PC-9 (cell line): ENCODE data around the gene PLOD2. TPM values are rescaled to one million over a fixed set of nuclear protein-coding genes. Genes with fewer than 3 reads are reported as not detected.

ENCODE experiments used
- BruUV-seq: library from RNA; stranded (reverse); fragments of 400-500 nt; replicated peaks from 2 replicates; lab custom pipeline; 2021; lab: Mats Ljungman, UMichigan
- CTCF ChIA-PET: fragments of 300-600 bp; sonication (Branson Sonifier 250); formaldehyde crosslinking; loops from one replicate; lab custom pipeline; 2022; ENCODE audit warnings: antibody characterized with exemption; lab: Charles Lee
- POLR2A ChIA-PET: fragments of 300-600 bp; sonication (Branson Sonifier 250); formaldehyde crosslinking; loops from one replicate; lab custom pipeline; 2022; ENCODE audit warnings: antibody characterized with exemption; ENCODE audit not compliant: unreplicated experiment; lab: Charles Lee
- DNase-seq, 2 experiments: peaks; one replicate each; pipeline versions ENCODE4 v3.0.0 to v3.0.0-alpha.2; 2015 to 2022; ENCODE audit warnings: mixed read lengths in 1 of 2
- H2AFZ ChIP-seq: fragments of 200-600 bp; sonication (generic); 2 replicates; pipeline ENCODE4 v1.8.1; 2017; ENCODE audit warnings: antibody characterized with exemption
- H3F3A ChIP-seq: fragments of 200-600 bp; sonication (generic); 2 replicates; pipeline ENCODE4 v1.8.1; 2017; ENCODE audit warnings: antibody characterized with exemption, mild to moderate bottlenecking, low read depth; ENCODE audit not compliant: insufficient read depth
- H3K27ac ChIP-seq: fragments of 200-600 bp; sonication (generic); 2 replicates; pipeline ENCODE4 v1.6.1; 2016; ENCODE audit warnings: mixed run types
- H3K27me3 ChIP-seq: fragments of 200-600 bp; sonication (generic); 2 replicates; pipeline ENCODE4 v1.6.1; 2016; ENCODE audit warnings: low read depth, mixed run types; ENCODE audit not compliant: insufficient read depth
- H3K36me3 ChIP-seq: fragments of 200-600 bp; sonication (generic); 2 replicates; pipeline ENCODE4 v1.6.1; 2016; ENCODE audit warnings: low read depth, mixed run types
- H3K4me1 ChIP-seq: fragments of 200-600 bp; sonication (generic); replicated peaks from 2 replicates; pipeline ENCODE4 v1.6.1; 2016; ENCODE audit warnings: mixed run types; ENCODE audit not compliant: insufficient read depth
- H3K4me2 ChIP-seq: fragments of 200-600 bp; sonication (generic); 2 replicates; pipeline ENCODE4 v1.6.1; 2017; ENCODE audit warnings: mixed run types
- H3K4me3 ChIP-seq: fragments of 200-600 bp; sonication (generic); 2 replicates; pipeline ENCODE4 v1.6.1; 2016; ENCODE audit warnings: mixed run types
- H3K79me2 ChIP-seq: fragments of 200-600 bp; sonication (generic); 2 replicates; pipeline ENCODE4 v1.6.1; 2017; ENCODE audit warnings: low read depth, mixed run types
- H3K9me2 ChIP-seq: fragments of 200-600 bp; sonication (generic); 2 replicates; pipeline ENCODE4 v1.8.1; 2017; ENCODE audit warnings: mild to moderate bottlenecking; ENCODE audit not compliant: insufficient read depth
- H3K9me3 ChIP-seq: fragments of 200-600 bp; sonication (generic); 2 replicates; pipeline ENCODE4 v1.8.1; 2016; ENCODE audit warnings: low read depth; ENCODE audit not compliant: insufficient read depth
- H4K20me1 ChIP-seq: fragments of 200-600 bp; sonication (generic); 2 replicates; pipeline ENCODE4 v1.8.1; 2017; ENCODE audit not compliant: insufficient read depth
- EZH2 ChIP-seq: fragments of 200-600 bp; sonication (generic); IDR thresholded peaks from 2 replicates; pipeline ENCODE4 v1.8.0; 2017; ENCODE audit warnings: antibody characterized with exemption, low read depth
- intact Hi-C: fragments of 100-400 bp; cut with micrococcal nuclease; formaldehyde crosslinking; loops from one replicate; pipeline ENCODE4 v1.10.0; 2022; ENCODE audit not compliant: unreplicated experiment
- total RNA-seq: library from RNA; stranded (reverse); gene quantifications from 2 replicates; pipeline ENCODE4 v1.2.3, GENCODE V29; 2021
- TF ChIP-seq, protein P1 (sequence below): fragments of 200-600 bp; sonication (generic); conservative IDR thresholded peaks from 2 replicates; pipeline ENCODE4 v1.6.1; 2017; ENCODE audit warnings: mixed run types, antibody characterized with exemption, mild to moderate bottlenecking, moderate library complexity

The PLOD2 gene
- total RNA-seq, 1 experiment from 2014 or later: 30.3 TPM

GRCh38 chr3:146170591-146170990 lies 9.6 kb upstream of the PLOD2 start:
- Histone ChIP-seq H3K9me2 (no peaks in the 10 kb centered on the region), H3K36me3 (no peaks in the 10 kb centered on the region), H3K27ac (no peak overlapping the region), H3K9me3 (no peaks in the 10 kb centered on the region), H3K27me3 (no peaks in the 10 kb centered on the region), H3K4me3 (no peak overlapping the region), H3K4me1 (no peaks in the 10 kb centered on the region), H4K20me1 (no peaks in the 10 kb centered on the region), H3K4me2 (no peak overlapping the region), H2AFZ (no peak overlapping the region), H3K79me2 (no peaks in the 10 kb centered on the region), H3F3A (no peaks in the 10 kb centered on the region)
- no peak for DNase-seq
- no TSS peak for BruUV-seq
- ChIA-PET POLR2A (no interaction called here), CTCF (no interaction called here)
- intact Hi-C loops: no loop called here
- no peak for TF ChIP-seq EZH2
- TF ChIP-seq, protein P1, sequence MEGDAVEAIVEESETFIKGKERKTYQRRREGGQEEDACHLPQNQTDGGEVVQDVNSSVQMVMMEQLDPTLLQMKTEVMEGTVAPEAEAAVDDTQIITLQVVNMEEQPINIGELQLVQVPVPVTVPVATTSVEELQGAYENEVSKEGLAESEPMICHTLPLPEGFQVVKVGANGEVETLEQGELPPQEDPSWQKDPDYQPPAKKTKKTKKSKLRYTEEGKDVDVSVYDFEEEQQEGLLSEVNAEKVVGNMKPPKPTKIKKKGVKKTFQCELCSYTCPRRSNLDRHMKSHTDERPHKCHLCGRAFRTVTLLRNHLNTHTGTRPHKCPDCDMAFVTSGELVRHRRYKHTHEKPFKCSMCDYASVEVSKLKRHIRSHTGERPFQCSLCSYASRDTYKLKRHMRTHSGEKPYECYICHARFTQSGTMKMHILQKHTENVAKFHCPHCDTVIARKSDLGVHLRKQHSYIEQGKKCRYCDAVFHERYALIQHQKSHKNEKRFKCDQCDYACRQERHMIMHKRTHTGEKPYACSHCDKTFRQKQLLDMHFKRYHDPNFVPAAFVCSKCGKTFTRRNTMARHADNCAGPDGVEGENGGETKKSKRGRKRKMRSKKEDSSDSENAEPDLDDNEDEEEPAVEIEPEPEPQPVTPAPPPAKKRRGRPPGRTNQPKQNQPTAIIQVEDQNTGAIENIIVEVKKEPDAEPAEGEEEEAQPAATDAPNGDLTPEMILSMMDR: no peak

DNA sequence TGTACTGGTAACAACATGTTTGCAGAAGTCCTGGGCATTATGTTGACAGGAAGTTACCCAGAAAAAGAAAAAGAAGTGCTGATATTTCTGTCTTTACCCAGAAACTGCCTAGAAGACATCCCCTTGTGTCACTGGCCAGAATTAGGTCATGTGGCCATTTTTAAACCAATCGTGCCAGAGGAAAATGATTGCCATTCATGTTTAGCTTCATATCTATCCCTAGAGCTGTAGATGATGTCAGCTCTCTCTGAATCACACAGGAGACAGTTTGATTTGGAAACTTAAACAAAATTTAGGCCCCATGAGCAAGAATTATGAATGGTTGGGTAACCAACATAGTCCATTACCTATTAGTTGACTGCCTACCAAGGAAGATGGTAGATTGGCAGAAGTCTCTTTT lies 8.9 kb upstream of the PLOD2 start:
- ChIA-PET POLR2A (no interaction called here), CTCF (no interaction called here)

GRCh38 chr3:146166826-146167225 lies 5.8 kb upstream of the PLOD2 start:
- ChIA-PET CTCF (interaction anchor here (0.6 to 0.7 kb wide), 3 partner anchors 21 to 455 kb away, joined by 3 to 6 read pairs (median 6); no protein-coding TSS in a partner anchor), POLR2A (no interaction called here)
- H3K4me2 ChIP-seq: no peak overlapping the region
- no peaks in the 10 kb centered on the region; the same call in 1 of the 2 replicates for H3F3A ChIP-seq
- DNase-seq: no peak
- H3K4me1 ChIP-seq: peaks cover 13% of the 10 kb centered on the region
- H2AFZ ChIP-seq: no peak overlapping the region
- H3K9me3 ChIP-seq: no peaks in the 10 kb centered on the region
- no peaks in the 10 kb centered on the region for H3K36me3 ChIP-seq
- no peaks in the 10 kb centered on the region for H3K9me2 ChIP-seq
- H3K79me2 ChIP-seq: no peaks in the 10 kb centered on the region
- no peaks in the 10 kb centered on the region for H4K20me1 ChIP-seq
- intact Hi-C loops: no loop called here
- no peak overlapping the region for H3K4me3 ChIP-seq
- H3K27me3 ChIP-seq: no peaks in the 10 kb centered on the region
- no peak overlapping the region for H3K27ac ChIP-seq
- BruUV-seq: no TSS peak
- TF ChIP-seq, protein P1: no peak
- TF ChIP-seq EZH2: no peak

More for the DNA sequence above, 8.9 kb upstream of the PLOD2 start:
- H3K79me2 ChIP-seq: no peaks in the 10 kb centered on the region
- no peak overlapping the region for H3K27ac ChIP-seq
- H3K4me3 ChIP-seq: no peak overlapping the region
- H3F3A ChIP-seq: no peaks in the 10 kb centered on the region
- TF ChIP-seq, protein P1: no peak
- no peak for TF ChIP-seq EZH2
- no peaks in the 10 kb centered on the region for H3K9me2 ChIP-seq
- intact Hi-C loops: no loop called here
- H2AFZ ChIP-seq: no peak overlapping the region
- BruUV-seq: no TSS peak
- no peaks in the 10 kb centered on the region for H3K9me3 ChIP-seq
- H3K27me3 ChIP-seq: no peaks in the 10 kb centered on the region
- no peak overlapping the region for H3K4me2 ChIP-seq
- H3K4me1 ChIP-seq: no peaks in the 10 kb centered on the region
- H3K36me3 ChIP-seq: no peaks in the 10 kb centered on the region
- no peaks in the 10 kb centered on the region for H4K20me1 ChIP-seq
- DNase-seq: no peak
